HepG2 (cell line): Measurements from ENCODE around the gene CDK17. TPM values are rescaled to one million over a fixed set of nuclear protein-coding genes. Genes with fewer than 3 reads are reported as not detected.

Experiments
- BRCA1 ChIP-seq: sonication (generic); formaldehyde crosslinking; IDR thresholded peaks from 2 replicates; pipeline ENCODE4 v1.4.0; 2020; ENCODE audit warnings: missing genetic modification reagents
- FOSL2 ChIP-seq: sonication (generic); formaldehyde crosslinking; IDR thresholded peaks from 2 replicates; pipeline ENCODE4 v1.4.0; 2020; ENCODE audit warnings: missing genetic modification reagents
- GATAD1 ChIP-seq: IDR thresholded peaks from 2 replicates; pipeline ENCODE4 v1.6.1; 2016; ENCODE audit warnings: missing genetic modification reagents, missing compliant biosample characterization
- GRHL1 ChIP-seq: sonication (generic); formaldehyde crosslinking; conservative IDR thresholded peaks from 2 replicates; pipeline ENCODE4 v1.8.0; 2022; ENCODE audit warnings: missing genetic modification reagents
- IKZF4 ChIP-seq: sonication (generic); formaldehyde crosslinking; IDR thresholded peaks from 2 replicates; pipeline ENCODE4 v1.5.1; 2020; ENCODE audit warnings: borderline replicate concordance, mild to moderate bottlenecking, low read depth, missing genetic modification reagents; ENCODE audit errors: not compliant biosample characterization
- KDM3A ChIP-seq: IDR thresholded peaks from 2 replicates; pipeline ENCODE4 v1.6.1; 2018; ENCODE audit warnings: low read depth, missing compliant biosample characterization
- MIXL1 ChIP-seq: IDR thresholded peaks from 2 replicates; pipeline ENCODE4 v1.6.1; 2016
- NCOR1 ChIP-seq: fragments of 200-600 bp; sonication (generic); IDR thresholded peaks from 2 replicates; pipeline ENCODE4 v1.7.0; 2017; ENCODE audit warnings: antibody characterized with exemption, low read length, borderline replicate concordance
- NFE2L1 ChIP-seq: sonication (generic); formaldehyde crosslinking; IDR thresholded peaks from 2 replicates; pipeline ENCODE4 v1.4.0; 2020; ENCODE audit warnings: missing genetic modification reagents, mild to moderate bottlenecking, borderline replicate concordance
- NFIC ChIP-seq: IDR thresholded peaks from 2 replicates; pipeline ENCODE4 v1.6.1; 2012; ENCODE audit warnings: mild to moderate bottlenecking, low read length, inconsistent platforms
- NR2C2 ChIP-seq: sonication (generic); formaldehyde crosslinking; IDR thresholded peaks from 2 replicates; pipeline ENCODE4 v1.4.0; 2020; ENCODE audit warnings: missing genetic modification reagents, mild to moderate bottlenecking, moderate library complexity, borderline replicate concordance
- SKI ChIP-seq: fragments of 450-650 bp; IDR thresholded peaks from one replicate; pipeline ENCODE4 v1.6.1; 2018; ENCODE audit warnings: mild to moderate bottlenecking; ENCODE audit not compliant: partially characterized antibody
- SKIL ChIP-seq: sonication (generic); formaldehyde crosslinking; IDR thresholded peaks from 2 replicates; pipeline ENCODE4 v1.8.0; 2022; ENCODE audit warnings: missing genetic modification reagents, mild to moderate bottlenecking, moderate library complexity, borderline replicate concordance
- ZGPAT ChIP-seq: IDR thresholded peaks from 2 replicates; pipeline ENCODE4 v1.6.1; 2016; ENCODE audit warnings: mild to moderate bottlenecking
- ZNF101 ChIP-seq: sonication (generic); formaldehyde crosslinking; IDR thresholded peaks from 2 replicates; pipeline ENCODE4 v1.4.0; 2020; ENCODE audit warnings: mild to moderate bottlenecking, low read depth, missing genetic modification reagents, borderline replicate concordance
- ZNF12 ChIP-seq: sonication (generic); formaldehyde crosslinking; IDR thresholded peaks from 2 replicates; pipeline ENCODE4 v1.5.0; 2020; ENCODE audit warnings: missing genetic modification reagents
- ZNF460 ChIP-seq: sonication (generic); formaldehyde crosslinking; IDR thresholded peaks from 2 replicates; pipeline ENCODE4 v1.5.1; 2020; ENCODE audit warnings: missing genetic modification reagents, mild to moderate bottlenecking, borderline replicate concordance
- ZNF512 ChIP-seq: sonication (generic); formaldehyde crosslinking; IDR thresholded peaks from 2 replicates; pipeline ENCODE4 v1.4.0; 2020; ENCODE audit warnings: mild to moderate bottlenecking, missing genetic modification reagents
- ZNF644 ChIP-seq: IDR thresholded peaks from 2 replicates; pipeline ENCODE4 v1.6.1; 2016; ENCODE audit warnings: low read depth
- ZNF800 ChIP-seq: sonication (generic); formaldehyde crosslinking; IDR thresholded peaks from 2 replicates; pipeline ENCODE4 v1.4.0; 2020; ENCODE audit warnings: missing genetic modification reagents
- ZZZ3 ChIP-seq: sonication (generic); formaldehyde crosslinking; IDR thresholded peaks from 2 replicates; pipeline ENCODE4 v1.4.0; 2020; ENCODE audit warnings: missing genetic modification reagents, mild to moderate bottlenecking, borderline replicate concordance
- polyA plus RNA-seq, 8 experiments: library from polyadenylated mRNA; depleted of rRNA in 3 of 8; stranded (reverse) in 7 of 8; unstranded in 1 of 8; fragments of >200 nt; fragmentation: Illumina TruSeq in 4 of 8; extraction: Trizol in 4 of 8; gene quantifications; 2 replicates each; pipeline versions ENCODE4 v1.2.1 to v1.2.3, GENCODE V29; 2011 to 2016; ENCODE audit warnings: low read depth in 4 of 8, missing spikeins in 1 of 8, mixed read lengths in 1 of 8; ENCODE audit not compliant: insufficient read depth in 1 of 8
- total RNA-seq, 5 experiments: library from RNA; depleted of rRNA; stranded (reverse); fragments of >200 nt; fragmentation: Illumina TruSeq; extraction: Trizol; gene quantifications; 2 replicates each; pipeline ENCODE4 v1.2.3, GENCODE V29; 2016; ENCODE audit warnings: low read depth in 1 of 5

The CDK17 gene
- total and polyA plus RNA-seq, 2 of the 13 experiments (the other 11 are each of a cell fraction or from before 2014, with no cell fraction given) = 9.9 to 22.3 TPM

- TF ChIP-seq ZNF512 (CRISPR knock-in tag) (no peak), ZGPAT (CRISPR knock-in tag) (peak; percentile 69; the same call in 1 of the 2 replicates), IKZF4 (CRISPR knock-in tag) (no peak), SKIL (CRISPR knock-in tag) (peak; percentile 79), BRCA1 (CRISPR knock-in tag) (no peak), ZNF101 (no peak), ZNF12 (CRISPR knock-in tag) (peak; percentile 100), ZZZ3 (CRISPR knock-in tag) (no peak), NCOR1 (no peak), ZNF460 (no peak), NFIC (peak; percentile 81; the same call in 1 of the 2 replicates), FOSL2 (CRISPR knock-in tag) (peak; percentile 62), GRHL1 (CRISPR knock-in tag) (no peak), SKI (peak; percentile 57), MIXL1 (CRISPR knock-in tag) (peak; percentile 84), ZNF800 (CRISPR knock-in tag) (no peak), GATAD1 (CRISPR knock-in tag) (0 out of 2 replicates have a peak, but pooled peaks have one; percentile 13), NFE2L1 (CRISPR knock-in tag) (no peak), KDM3A (CRISPR knock-in tag) (no peak), ZNF644 (CRISPR knock-in tag) (peak; percentile 46; the same call in 1 of the 2 replicates), NR2C2 (CRISPR knock-in tag) (no peak)
Measured at GRCh38 chr12:96263449-96263902, 136.8 kb downstream of the CDK17 start (continued).
